HG03354 (cell line): ENCODE data around the gene GCAT.

Source experiments
- ATAC-seq: cut with Tn5 transposase; IDR thresholded peaks from one replicate; pipeline ENCODE4 v1.9.1; 2021; ENCODE audit warnings: mild to moderate bottlenecking; ENCODE audit not compliant: unreplicated experiment, poor library complexity, severe bottlenecking

GCAT gene

DNA sequence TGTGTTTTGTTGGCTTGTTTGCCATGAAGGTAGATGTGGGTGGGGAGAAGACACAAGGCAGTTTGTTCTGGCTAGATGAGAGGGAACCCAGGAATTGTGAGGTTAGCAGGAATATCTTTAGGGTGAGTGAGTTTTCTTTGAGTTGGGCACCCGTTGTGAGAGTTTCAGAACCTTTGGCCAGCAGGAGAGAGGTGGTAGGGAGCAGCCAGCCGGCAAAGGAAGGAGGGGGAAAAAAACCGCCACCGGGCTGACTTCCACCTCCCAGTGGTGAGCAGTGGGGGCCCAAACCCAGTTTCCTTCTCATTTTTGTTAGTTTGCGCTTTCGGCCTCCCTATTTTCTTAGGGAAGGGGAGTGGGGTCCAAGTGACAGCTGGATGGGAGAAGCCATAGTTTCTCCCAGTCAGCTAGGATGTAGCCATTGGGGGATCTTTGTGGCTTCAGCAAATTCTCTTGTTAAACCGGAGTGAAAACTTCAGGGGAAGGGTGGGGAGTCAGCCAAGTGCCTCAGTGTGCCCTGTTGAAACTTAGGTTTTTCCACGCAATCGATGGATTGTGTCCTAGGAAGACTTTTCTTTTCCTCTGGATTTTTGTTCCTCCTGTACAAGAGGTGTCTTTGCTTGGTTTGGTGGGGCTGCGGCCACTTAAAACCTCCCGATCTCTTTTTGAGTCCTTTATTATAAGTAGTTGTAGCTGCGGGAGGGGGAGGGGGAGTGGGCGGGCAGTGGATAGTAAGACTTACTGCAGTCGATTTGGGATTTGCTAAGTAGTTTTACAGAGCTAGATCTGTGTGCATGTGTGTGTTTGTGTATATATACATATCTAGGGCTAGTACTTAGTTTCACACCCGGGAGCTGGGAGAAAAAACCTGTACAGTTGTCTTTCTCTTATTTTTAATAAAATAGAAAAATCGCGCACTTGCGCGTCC, 1.1 kb upstream of the GCAT start:
- no peak for ATAC-seq

- no peak for ATAC-seq
Observed at GRCh38 chr22:37808294-37808657, 542 bp downstream of the GCAT start.

DNA sequence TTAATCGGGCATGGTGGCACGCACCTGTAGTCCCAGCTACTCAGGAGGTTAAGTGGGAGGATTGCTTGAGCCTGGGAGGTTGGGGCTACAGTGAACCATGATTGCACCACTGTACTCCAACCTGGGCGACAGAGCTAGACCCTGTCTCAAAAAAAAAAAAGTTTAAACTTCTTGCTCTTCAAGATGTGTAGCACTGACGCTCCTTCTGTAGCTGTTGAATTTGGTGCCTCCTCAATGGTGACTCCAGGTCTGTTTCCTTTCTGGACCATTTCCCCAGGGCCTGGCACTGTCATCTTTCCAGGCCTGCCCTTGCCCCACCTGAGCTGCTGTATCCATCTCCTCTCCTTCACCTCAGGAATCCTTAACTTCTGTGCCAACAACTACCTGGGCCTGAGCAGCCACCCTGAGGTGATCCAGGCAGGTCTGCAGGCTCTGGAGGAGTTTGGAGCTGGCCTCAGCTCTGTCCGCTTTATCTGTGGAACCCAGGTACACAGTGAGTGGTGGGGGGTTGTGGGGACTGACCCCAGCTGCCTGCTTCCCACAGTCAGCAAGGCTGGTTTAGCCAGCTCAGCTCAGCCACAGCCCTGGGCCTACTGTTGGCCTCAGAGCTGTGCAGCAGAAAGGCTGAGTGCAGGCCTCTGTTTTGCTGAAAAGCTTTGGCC, 2.1 kb downstream of the GCAT start:
- ATAC-seq: no peak

GRCh38 chr22:37811867-37812266, 4.1 kb downstream of the GCAT start:
- no peak for ATAC-seq

DNA sequence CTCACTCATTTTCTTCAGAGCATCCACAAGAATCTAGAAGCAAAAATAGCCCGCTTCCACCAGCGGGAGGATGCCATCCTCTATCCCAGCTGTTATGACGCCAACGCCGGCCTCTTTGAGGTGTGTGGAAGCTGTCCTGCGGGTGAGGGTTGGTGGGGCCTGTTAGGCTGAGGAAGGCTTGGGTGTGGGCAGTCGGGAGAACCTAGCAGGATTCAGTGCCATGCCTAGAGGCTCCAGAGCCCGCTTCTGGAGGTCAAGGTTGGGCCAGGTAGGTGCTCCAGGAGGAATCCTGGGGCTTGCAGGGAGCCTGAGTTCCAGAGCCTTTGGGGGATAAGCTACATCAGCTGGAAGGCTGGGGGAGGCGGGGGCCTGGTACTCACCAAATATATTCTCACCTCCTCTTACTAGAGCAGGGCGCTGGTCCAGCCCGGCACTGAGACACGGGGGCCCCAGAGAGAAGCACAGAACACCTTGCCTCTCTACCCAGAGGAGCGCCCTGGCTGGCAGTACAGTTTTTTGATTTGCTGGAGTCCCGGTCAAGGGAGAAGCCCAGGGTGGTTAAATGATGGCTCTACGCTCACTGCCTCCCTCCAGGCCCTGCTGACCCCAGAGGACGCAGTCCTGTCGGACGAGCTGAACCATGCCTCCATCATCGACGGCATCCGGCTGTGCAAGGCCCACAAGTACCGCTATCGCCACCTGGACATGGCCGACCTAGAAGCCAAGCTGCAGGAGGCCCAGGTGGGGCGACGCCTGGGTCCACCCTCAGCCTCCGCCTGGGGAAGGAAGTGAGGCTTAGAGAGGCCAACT, 5.3 kb downstream of the GCAT start:
- ATAC-seq: no peak

DNA sequence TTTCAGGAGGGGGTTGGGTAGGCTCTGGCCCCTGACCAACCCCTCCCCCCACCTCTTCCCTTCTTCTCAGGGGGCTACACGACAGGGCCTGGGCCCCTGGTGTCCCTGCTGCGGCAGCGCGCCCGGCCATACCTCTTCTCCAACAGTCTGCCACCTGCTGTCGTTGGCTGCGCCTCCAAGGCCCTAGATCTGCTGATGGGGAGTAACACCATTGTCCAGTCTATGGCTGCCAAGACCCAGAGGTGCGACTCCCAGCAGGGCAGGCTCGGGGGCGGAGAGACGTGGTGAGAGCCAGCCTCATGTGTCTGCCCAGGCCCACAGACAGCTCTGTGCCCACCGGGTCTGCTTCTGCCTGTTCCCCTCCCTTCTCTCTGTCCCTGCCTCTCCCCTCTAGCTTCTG, 7.9 kb downstream of the GCAT start:
- no peak for ATAC-seq

GRCh38 chr22:37816543-37817180, 8.9 kb downstream of the GCAT start:
- no peak for ATAC-seq

DNA sequence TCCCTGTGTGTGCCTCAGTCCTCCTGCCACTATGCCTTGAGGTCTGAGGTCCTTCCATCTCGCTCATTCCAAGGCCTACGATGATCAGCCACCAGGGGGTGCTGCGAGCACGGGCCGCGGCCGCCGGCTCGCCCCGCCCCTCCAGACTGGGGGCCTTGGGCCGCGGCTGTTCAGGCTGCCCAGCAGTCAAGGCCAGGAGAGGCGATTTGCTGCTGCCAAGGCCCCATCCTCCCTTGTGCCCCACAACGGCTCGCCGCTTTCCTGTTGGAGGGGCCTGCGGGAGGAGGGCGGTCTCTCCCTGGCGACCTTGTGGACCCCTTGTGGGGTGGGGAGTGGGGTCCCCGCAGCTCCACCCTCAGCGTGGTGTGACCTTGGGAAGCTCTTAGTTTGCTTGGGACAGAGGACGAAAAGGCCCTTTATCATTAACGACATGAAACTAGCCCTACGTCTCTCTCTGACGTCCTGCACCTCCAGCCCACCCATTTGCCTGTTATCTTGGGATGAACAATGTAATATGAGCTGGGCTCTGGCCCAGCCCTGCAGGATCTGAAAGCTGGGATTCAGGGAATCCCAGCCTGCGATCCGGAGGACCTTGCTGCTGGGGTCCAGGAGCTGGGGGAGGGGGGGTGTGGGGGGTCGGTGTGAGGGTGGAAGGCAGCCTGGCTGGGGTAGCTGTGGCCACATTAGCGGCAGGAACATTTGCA, 10.1 kb downstream of the GCAT start:
- ATAC-seq: peak; percentile 61

- ATAC-seq: no peak
Observed at GRCh38 chr22:37818409-37819104, 10.8 kb downstream of the GCAT start.

DNA sequence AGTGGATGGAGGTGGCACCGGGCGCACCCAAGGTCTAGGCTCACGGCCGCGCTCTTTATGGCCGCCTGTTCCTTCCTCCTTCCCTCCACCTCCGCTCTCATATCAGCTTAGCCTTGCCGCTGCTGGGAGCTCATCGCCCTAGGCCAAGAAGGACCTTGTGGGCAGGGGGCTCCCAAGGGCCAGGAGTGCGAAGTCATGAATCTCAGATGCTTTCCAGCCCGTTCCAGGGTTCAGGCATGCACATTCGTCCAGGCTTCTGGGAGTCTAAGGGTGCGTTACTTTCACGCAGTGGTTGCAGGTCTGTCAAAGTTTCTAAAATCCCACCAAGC, 11.3 kb downstream of the GCAT start:
- no peak for ATAC-seq

GRCh38 chr22:37820350-37820749, 12.6 kb downstream of the GCAT start:
- ATAC-seq: no peak

DNA sequence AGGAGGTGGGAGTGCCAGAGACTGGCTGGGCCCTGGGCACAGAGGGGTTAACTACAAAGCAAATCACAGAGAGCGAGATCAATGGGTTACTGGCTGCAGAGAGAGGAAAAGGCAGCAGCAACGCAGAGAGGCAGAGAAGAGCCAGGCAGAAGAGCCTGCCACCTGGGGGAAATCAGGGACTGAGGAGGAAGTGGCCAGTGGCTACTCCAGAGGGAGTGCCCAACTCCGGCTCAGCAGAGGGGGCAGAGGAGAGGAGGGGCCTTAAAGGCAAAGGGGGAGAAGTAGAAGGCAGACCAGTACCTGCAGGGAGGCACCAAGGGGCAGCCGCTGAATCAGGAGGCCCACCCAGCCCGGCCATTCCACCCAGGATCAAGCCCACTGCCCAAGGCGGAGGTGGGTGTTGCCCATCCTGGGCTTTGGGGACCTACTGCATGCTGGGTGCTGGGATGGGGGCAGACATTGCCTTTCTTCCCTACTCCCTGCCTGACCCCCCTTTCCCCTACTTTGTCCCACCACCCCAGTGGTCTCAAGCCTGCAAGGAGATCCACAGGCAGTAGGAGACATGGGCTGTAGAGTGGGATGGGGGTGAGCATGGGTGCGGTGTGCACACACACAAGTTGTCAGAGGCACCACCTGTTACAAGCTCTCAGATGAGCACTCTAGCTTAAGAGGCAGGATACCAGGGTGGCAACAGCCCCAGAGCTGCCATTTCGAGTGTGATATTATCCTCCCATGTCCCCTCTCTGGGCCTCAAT, 14.5 kb downstream of the GCAT start:
- no peak for ATAC-seq

DNA sequence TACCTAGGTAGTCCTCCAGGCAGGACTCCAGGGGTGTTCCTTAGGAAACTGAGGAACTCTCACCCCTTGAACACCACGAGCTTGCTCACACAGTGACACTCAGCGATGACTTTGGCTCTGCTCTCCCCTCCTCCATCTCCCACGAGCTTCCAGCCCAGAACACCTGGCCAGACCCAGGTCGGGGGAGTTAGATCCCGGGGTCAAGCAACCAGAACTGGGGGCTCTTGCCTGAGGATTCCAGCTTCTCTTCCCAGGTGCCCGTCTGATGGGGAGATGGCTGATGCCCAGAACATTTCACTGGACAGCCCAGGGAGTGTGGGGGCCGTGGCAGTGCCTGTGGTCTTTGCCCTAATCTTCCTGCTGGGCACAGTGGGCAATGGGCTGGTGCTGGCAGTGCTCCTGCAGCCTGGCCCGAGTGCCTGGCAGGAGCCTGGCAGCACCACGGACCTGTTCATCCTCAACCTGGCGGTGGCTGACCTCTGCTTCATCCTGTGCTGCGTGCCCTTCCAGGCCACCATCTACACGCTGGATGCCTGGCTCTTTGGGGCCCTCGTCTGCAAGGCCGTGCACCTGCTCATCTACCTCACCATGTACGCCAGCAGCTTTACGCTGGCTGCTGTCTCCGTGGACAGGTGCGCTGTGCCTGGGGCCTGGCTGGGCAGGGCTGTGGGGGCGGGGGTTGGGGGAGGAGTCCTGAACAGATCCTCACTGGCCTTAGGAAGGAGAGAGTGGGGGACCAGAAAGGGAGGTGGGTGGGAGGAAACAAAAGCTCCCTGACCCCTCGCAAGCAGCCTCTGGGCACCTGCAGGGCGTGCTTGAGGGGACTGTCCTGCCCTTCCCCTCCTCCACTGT, 15.6 kb downstream of the GCAT start, which contains the start of gene GALR3:
Gene GALR3 (plus strand): TSS at position 249 of the 852 bp plus-strand sequence. CDS start 25 bp downstream, at position 274.
- ATAC-seq: no peak

- ATAC-seq: no peak
Observed at GRCh38 chr22:37824674-37825641, 17.2 kb downstream of the GCAT start.

- no peak for ATAC-seq
Observed at GRCh38 chr22:37827056-37827455, 19.3 kb downstream of the GCAT start.
